H9 (cell line): ENCODE measurements around the gene TMTC2. TPM values are rescaled to one million over a fixed set of nuclear protein-coding genes. Genes with fewer than 3 reads are reported as not detected.

Experiments
- DNase-seq: peaks from one replicate; pipeline ENCODE4 v3.0.0-alpha.2; 2017
- H2AFZ ChIP-seq: one replicate; pipeline ENCODE4 v1.6.1; 2013; ENCODE audit warnings: mild to moderate bottlenecking, low read length, control low read depth, moderate library complexity
- H2AK5ac ChIP-seq: 2 replicates; pipeline ENCODE4 v1.6.1; 2013; ENCODE audit warnings: low read length, control low read depth, mixed read lengths; ENCODE audit not compliant: insufficient read length
- H2BK120ac ChIP-seq: one replicate; pipeline ENCODE4 v1.6.1; 2013; ENCODE audit warnings: low read depth, mild to moderate bottlenecking, low read length, control low read depth, inconsistent platforms; ENCODE audit not compliant: poor library complexity, severe bottlenecking
- H2BK12ac ChIP-seq: 2 replicates; pipeline ENCODE4 v1.6.1; 2013; ENCODE audit warnings: low read length, control low read depth, mixed read lengths, low read depth; ENCODE audit not compliant: insufficient read length
- H2BK15ac ChIP-seq: 2 replicates; pipeline ENCODE4 v1.6.1; 2013; ENCODE audit warnings: low read depth, low read length, control low read depth
- H2BK20ac ChIP-seq: one replicate; pipeline ENCODE4 v1.6.1; 2013; ENCODE audit warnings: low read depth, mild to moderate bottlenecking, low read length, control low read depth, inconsistent platforms; ENCODE audit not compliant: poor library complexity, severe bottlenecking
- H2BK5ac ChIP-seq: 2 replicates; pipeline ENCODE4 v1.6.1; 2013; ENCODE audit warnings: low read length, control low read depth, mixed read lengths; ENCODE audit not compliant: insufficient read length
- H3K14ac ChIP-seq: 2 replicates; pipeline ENCODE4 v1.6.1; 2013; ENCODE audit warnings: low read length, control low read depth; ENCODE audit not compliant: insufficient read depth
- H3K18ac ChIP-seq: 2 replicates; pipeline ENCODE4 v1.6.1; 2013; ENCODE audit warnings: low read depth, mild to moderate bottlenecking, mixed read lengths, low read length, control low read depth; ENCODE audit not compliant: insufficient read length
- H3K23ac ChIP-seq: 2 replicates; pipeline ENCODE4 v1.6.1; 2013; ENCODE audit warnings: low read length, control low read depth, mixed read lengths, low read depth; ENCODE audit not compliant: insufficient read length
- H3K23me2 ChIP-seq: 2 replicates; pipeline ENCODE4 v1.6.1; 2013; ENCODE audit warnings: low read depth, mild to moderate bottlenecking, mixed read lengths, low read length, control low read depth; ENCODE audit not compliant: insufficient read length, poor library complexity, severe bottlenecking
- H3K27ac ChIP-seq: 2 replicates; pipeline ENCODE4 v1.5.1; 2013; ENCODE audit warnings: low read length, control low read depth, mixed read lengths, low read depth; ENCODE audit not compliant: insufficient read length
- H3K27me3 ChIP-seq: 2 replicates; pipeline ENCODE4 v1.6.1; 2013; ENCODE audit warnings: low read length, control low read depth, inconsistent platforms; ENCODE audit not compliant: insufficient read depth
- H3K4ac ChIP-seq: 2 replicates; pipeline ENCODE4 v1.6.1; 2013; ENCODE audit warnings: low read depth, mild to moderate bottlenecking, control low read depth, inconsistent platforms, low read length, moderate library complexity
- H3K4me1 ChIP-seq: 2 replicates; pipeline ENCODE4 v1.6.1; 2013; ENCODE audit warnings: low read length, control low read depth, inconsistent platforms; ENCODE audit not compliant: insufficient read depth
- H3K4me2 ChIP-seq: 2 replicates; pipeline ENCODE4 v1.6.1; 2013; ENCODE audit warnings: low read length, control low read depth, mixed read lengths; ENCODE audit not compliant: insufficient read length, insufficient read depth
- H3K56ac ChIP-seq: 2 replicates; pipeline ENCODE4 v1.6.1; 2013; ENCODE audit warnings: low read depth, mild to moderate bottlenecking, mixed read lengths, low read length, control low read depth; ENCODE audit not compliant: insufficient read length
- H3K79me1 ChIP-seq: 2 replicates; pipeline ENCODE4 v1.6.1; 2013; ENCODE audit warnings: low read depth, mild to moderate bottlenecking, moderate library complexity, low read length, control low read depth, inconsistent platforms; ENCODE audit not compliant: insufficient read depth, poor library complexity, severe bottlenecking
- H3K79me2 ChIP-seq: 2 replicates; pipeline ENCODE4 v1.6.1; 2013; ENCODE audit warnings: low read length, control low read depth, inconsistent platforms; ENCODE audit not compliant: insufficient read depth
- H3K9ac ChIP-seq: 2 replicates; pipeline ENCODE4 v1.6.1; 2013; ENCODE audit warnings: low read length, control low read depth, mixed read lengths; ENCODE audit not compliant: insufficient read length; ENCODE audit errors: extremely low read depth
- H3K9me3 ChIP-seq: one replicate; pipeline ENCODE4 v1.6.1; 2013; ENCODE audit warnings: low read depth, low read length, inconsistent platforms; ENCODE audit not compliant: control insufficient read depth
- H3T11ph ChIP-seq: one replicate; pipeline ENCODE4 v1.6.1; 2013; ENCODE audit warnings: mild to moderate bottlenecking, low read length, control low read depth, inconsistent platforms
- H4K20me1 ChIP-seq: one replicate; pipeline ENCODE4 v1.6.1; 2013; ENCODE audit not compliant: control insufficient read depth, insufficient read length, insufficient read depth
- H4K5ac ChIP-seq: 2 replicates; pipeline ENCODE4 v1.6.1; 2013; ENCODE audit warnings: low read depth, mild to moderate bottlenecking, mixed read lengths, low read length, control low read depth; ENCODE audit not compliant: insufficient read length
- H4K8ac ChIP-seq: replicated peaks from 2 replicates; pipeline ENCODE4 v1.6.1; 2013; ENCODE audit warnings: low read length, control low read depth, mixed read lengths, low read depth; ENCODE audit not compliant: insufficient read length
- H4K91ac ChIP-seq: 2 replicates; pipeline ENCODE4 v1.6.1; 2013; ENCODE audit warnings: low read depth, mild to moderate bottlenecking, moderate library complexity, mixed read lengths, low read length, control low read depth; ENCODE audit not compliant: insufficient read length
- H3K27ac Mint-ChIP-seq, 3 experiments: 2 replicates in 2 of 3; 3 replicates in 1 of 3; pipeline ENCODE4 v1.8.0; 2020 to 2021; ENCODE audit warnings: mixed read lengths in 3 of 3, mild to moderate bottlenecking in 1 of 3, moderate library complexity in 1 of 3
- H3K27me3 Mint-ChIP-seq: 2 replicates; pipeline ENCODE4 v1.8.0; 2021; ENCODE audit warnings: low read depth, mild to moderate bottlenecking, moderate library complexity, mixed read lengths
- H3K36me3 Mint-ChIP-seq, 3 experiments: 2 replicates in 2 of 3; 3 replicates in 1 of 3; pipeline ENCODE4 v1.8.0; 2020 to 2021; ENCODE audit warnings: low read depth in 3 of 3, mixed read lengths in 3 of 3; ENCODE audit not compliant: insufficient read depth in 1 of 3
- H3K4me1 Mint-ChIP-seq, 2 experiments: 2 replicates each; pipeline ENCODE4 v1.8.0; 2020; ENCODE audit warnings: mixed read lengths in 2 of 2
- H3K4me3 Mint-ChIP-seq, 2 experiments: 2 replicates in 1 of 2; 3 replicates in 1 of 2; pipeline ENCODE4 v1.8.0; 2020 to 2021; ENCODE audit warnings: mild to moderate bottlenecking in 2 of 2, mixed read lengths in 2 of 2, moderate library complexity in 1 of 2
- H3K9me3 Mint-ChIP-seq, 2 experiments: 2 replicates in 1 of 2; 3 replicates in 1 of 2; pipeline ENCODE4 v1.8.0; 2020; ENCODE audit warnings: mild to moderate bottlenecking in 2 of 2, mixed read lengths in 2 of 2, moderate library complexity in 1 of 2
- total RNA-seq: library from RNA; stranded (reverse); gene quantifications from 2 replicates; pipeline ENCODE4 v1.2.1, GENCODE V29; 2021
- TF ChIP-seq, protein P1 (sequence below): fragments of 200-600 bp; sonication (generic); conservative IDR thresholded peaks from 3 replicates; pipeline ENCODE4 v1.8.0; 2021; ENCODE audit warnings: antibody characterized with exemption, mild to moderate bottlenecking

TMTC2 gene
- total RNA-seq, 1 experiment from 2014 or later: 3.1 TPM

DNA sequence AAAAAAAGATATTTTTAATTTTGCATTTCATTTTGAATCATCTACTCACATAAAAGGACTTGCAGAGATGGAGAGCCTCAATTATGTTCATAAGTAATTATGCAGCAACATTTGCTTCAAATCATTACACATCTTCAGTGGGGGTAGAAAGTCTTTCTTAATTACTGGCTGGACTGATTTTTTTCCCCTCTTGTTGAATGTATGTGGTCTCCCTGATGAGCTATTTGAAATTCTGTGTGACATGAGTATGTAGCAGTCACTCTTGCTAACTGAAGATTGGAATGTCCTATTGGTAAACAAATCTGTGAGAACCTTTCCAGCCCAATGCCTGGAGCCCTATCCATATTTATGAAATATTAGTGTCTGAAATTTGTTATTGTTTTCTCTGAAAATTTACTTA, 139.8 kb downstream of the TMTC2 start:
- no peak overlapping the region for H2BK15ac ChIP-seq
- H3K27me3 ChIP-seq: no peaks in the 10 kb centered on the region
- H3K23ac ChIP-seq: no peak overlapping the region
- no peak overlapping the region for H2BK20ac ChIP-seq
- no peak overlapping the region for H4K5ac ChIP-seq
- H3K9ac ChIP-seq: no peak overlapping the region
- no peaks in the 10 kb centered on the region for H3K9me3 ChIP-seq
- no peak overlapping the region for H2AFZ ChIP-seq
- Mint-ChIP-seq H3K4me3 (no peak overlapping the region), H3K36me3 (no peaks in the 10 kb centered on the region), H3K9me3 (no peaks in the 10 kb centered on the region), H3K27me3 (no peaks in the 10 kb centered on the region), H3K4me1 (peaks cover 8 to 13% of the 10 kb centered on the region in 2 experiments), H3K27ac (no peak overlapping the region)
- H4K20me1 ChIP-seq: no peaks in the 10 kb centered on the region
- no peak overlapping the region for H2BK12ac ChIP-seq
- H2AK5ac ChIP-seq: no peak overlapping the region
- no peak overlapping the region for H3T11ph ChIP-seq
- H3K4ac ChIP-seq: no peak overlapping the region
- H3K79me1 ChIP-seq: no peaks in the 10 kb centered on the region
- no peak overlapping the region for H4K91ac ChIP-seq
- no peak overlapping the region for H3K18ac ChIP-seq
- H3K14ac ChIP-seq: no peak overlapping the region
- TF ChIP-seq, protein P1, sequence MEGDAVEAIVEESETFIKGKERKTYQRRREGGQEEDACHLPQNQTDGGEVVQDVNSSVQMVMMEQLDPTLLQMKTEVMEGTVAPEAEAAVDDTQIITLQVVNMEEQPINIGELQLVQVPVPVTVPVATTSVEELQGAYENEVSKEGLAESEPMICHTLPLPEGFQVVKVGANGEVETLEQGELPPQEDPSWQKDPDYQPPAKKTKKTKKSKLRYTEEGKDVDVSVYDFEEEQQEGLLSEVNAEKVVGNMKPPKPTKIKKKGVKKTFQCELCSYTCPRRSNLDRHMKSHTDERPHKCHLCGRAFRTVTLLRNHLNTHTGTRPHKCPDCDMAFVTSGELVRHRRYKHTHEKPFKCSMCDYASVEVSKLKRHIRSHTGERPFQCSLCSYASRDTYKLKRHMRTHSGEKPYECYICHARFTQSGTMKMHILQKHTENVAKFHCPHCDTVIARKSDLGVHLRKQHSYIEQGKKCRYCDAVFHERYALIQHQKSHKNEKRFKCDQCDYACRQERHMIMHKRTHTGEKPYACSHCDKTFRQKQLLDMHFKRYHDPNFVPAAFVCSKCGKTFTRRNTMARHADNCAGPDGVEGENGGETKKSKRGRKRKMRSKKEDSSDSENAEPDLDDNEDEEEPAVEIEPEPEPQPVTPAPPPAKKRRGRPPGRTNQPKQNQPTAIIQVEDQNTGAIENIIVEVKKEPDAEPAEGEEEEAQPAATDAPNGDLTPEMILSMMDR: no peak
- no peak overlapping the region for H3K27ac ChIP-seq
- no peak overlapping the region for H4K8ac ChIP-seq
- H2BK120ac ChIP-seq: no peak overlapping the region
- H3K4me2 ChIP-seq: no peak overlapping the region
- DNase-seq: no peak
- no peaks in the 10 kb centered on the region for H3K4me1 ChIP-seq
- H3K23me2 ChIP-seq: no peaks in the 10 kb centered on the region
- no peak overlapping the region for H2BK5ac ChIP-seq
- no peaks in the 10 kb centered on the region for H3K79me2 ChIP-seq
- H3K56ac ChIP-seq: no peak overlapping the region
